Esophagus squamous epithelium (tissue), 5 donors: ENCODE results near the gene CCDC146. TPM values are rescaled to one million over a fixed set of nuclear protein-coding genes. Genes with fewer than 3 reads are reported as not detected.

Experiments used
- DNase-seq: peaks from one replicate; lab custom pipeline; 2025; lab: John Stamatoyannopoulos, UW
- H3K27ac ChIP-seq, 4 donors: fragments of 200-600 bp; sonication (generic); one replicate each; pipeline ENCODE4 v1.5.1; 2016 to 2019; ENCODE audit warnings: mild to moderate bottlenecking in 1 of 4
- H3K27me3 ChIP-seq, 4 donors: fragments of 200-600 bp; sonication (generic); 1 replicate in 3 of 4; 2 replicates in 1 of 4; pipeline versions ENCODE4 v1.5.1 to v1.6.0; 2017 to 2021; ENCODE audit warnings: antibody characterized with exemption in 1 of 4
- H3K36me3 ChIP-seq, 3 donors: fragments of 200-600 bp; sonication (generic); one replicate each; pipeline ENCODE4 v1.5.1; 2016 to 2019
- H3K4me1 ChIP-seq, 3 donors: fragments of 200-600 bp; sonication (generic); one replicate each; pipeline ENCODE4 v1.5.1; 2017 to 2019
- H3K4me3 ChIP-seq, 4 donors: fragments of 200-600 bp; sonication (generic); 1 replicate in 3 of 4; 2 replicates in 1 of 4; pipeline ENCODE4 v1.5.1; 2016 to 2019; ENCODE audit warnings: mild to moderate bottlenecking in 2 of 4, moderate library complexity in 1 of 4
- H3K9me3 ChIP-seq, 3 donors: fragments of 200-600 bp; sonication (generic); one replicate each; pipeline ENCODE4 v1.5.1; 2016 to 2019
- POLR2A ChIP-seq, 4 donors: fragments of 450-650 bp; IDR thresholded peaks; one replicate each; pipeline ENCODE4 v1.6.1; 2017; ENCODE audit warnings: antibody characterized with exemption in 4 of 4, mild to moderate bottlenecking in 4 of 4, moderate library complexity in 3 of 4
- WGBS, 2 donors: methylation state at CpG; one replicate each; pipeline ENCODE4 v1.1.5; 2018; 5-methylcytosine and 5-hydroxymethylcytosine counted together
- intact Hi-C: fragments of 100-400 bp; cut with DNase I; formaldehyde crosslinking; loops from one replicate; pipeline ENCODE4 v1.15.0; 2022
- total RNA-seq, 4 donors: library from RNA; depleted of rRNA; stranded (reverse); fragments of >200 nt; gene quantifications; one replicate each; pipeline ENCODE4 v1.1.0, GENCODE V29; 2016
- TF ChIP-seq, protein P1 (sequence below), 6 experiments: fragments of 450-650 bp in 4 of 6; fragments of 200-600 bp in 2 of 6; sonication (generic) in 2 of 6; IDR thresholded peaks; one replicate each; pipeline ENCODE4 v1.5.1; 2016 to 2019; ENCODE audit warnings: antibody characterized with exemption in 6 of 6, mild to moderate bottlenecking in 4 of 6, moderate library complexity in 4 of 6
- donor health status: DM: yes; HTN: yes; CAD: no.

The CCDC146 gene
- total RNA-seq, 4 donors from 2014 or later: 4.6 to 25.0 (median 7.6) TPM

DNA sequence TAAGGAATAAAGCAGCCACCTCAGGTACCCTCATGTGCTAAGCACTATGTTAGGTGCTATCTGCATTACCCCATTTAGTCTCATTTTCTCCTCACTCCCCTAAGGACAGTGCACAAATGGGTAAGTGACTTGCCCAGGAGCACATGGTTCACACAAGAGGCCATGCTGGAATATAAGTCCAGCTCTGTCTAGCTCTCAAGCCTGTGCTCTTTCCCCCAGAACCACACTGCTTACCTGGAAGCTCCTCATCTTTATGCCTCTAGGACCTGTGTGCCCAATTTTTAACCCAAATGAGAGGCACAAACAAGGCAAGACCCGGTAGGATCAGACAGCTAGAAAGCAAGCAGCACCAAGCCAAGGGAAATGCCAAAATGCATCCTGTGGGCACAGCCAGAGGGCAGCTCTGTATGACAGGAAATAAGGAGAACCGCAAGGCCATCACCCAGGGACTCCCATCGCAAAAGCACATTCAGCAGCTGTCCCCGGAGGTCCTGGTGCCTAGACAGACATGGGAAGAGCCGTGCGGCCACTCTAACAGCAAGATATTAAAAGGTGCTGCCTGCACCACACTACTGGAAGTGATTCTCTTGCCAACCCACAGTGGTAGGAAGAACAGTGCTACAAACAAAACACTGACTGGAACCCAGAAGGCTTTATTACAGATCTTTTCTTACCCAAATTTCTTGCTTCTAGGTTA, 205.7 kb downstream of the CCDC146 start:
- peak overlapping the region in 1 of 4 donors; percentile 3 for H3K4me3 ChIP-seq
- no peaks in the 10 kb centered on the region for H3K36me3 ChIP-seq
- 22 to 30% methylated on average over 2 to 4 of the region's 6 CpGs for WGBS, 2 donors
- no peak for DNase-seq
- peak overlapping the region; percentile 18 to 71 (median 62) for H3K27ac ChIP-seq
- peaks cover 12 to 64% (median 27%) of the 10 kb centered on the region in 3 donors for H3K4me1 ChIP-seq
- no peaks in the 10 kb centered on the region for H3K27me3 ChIP-seq
- H3K9me3 ChIP-seq: no peaks in the 10 kb centered on the region
- intact Hi-C loops: no loop called here
- TF ChIP-seq, protein P1, sequence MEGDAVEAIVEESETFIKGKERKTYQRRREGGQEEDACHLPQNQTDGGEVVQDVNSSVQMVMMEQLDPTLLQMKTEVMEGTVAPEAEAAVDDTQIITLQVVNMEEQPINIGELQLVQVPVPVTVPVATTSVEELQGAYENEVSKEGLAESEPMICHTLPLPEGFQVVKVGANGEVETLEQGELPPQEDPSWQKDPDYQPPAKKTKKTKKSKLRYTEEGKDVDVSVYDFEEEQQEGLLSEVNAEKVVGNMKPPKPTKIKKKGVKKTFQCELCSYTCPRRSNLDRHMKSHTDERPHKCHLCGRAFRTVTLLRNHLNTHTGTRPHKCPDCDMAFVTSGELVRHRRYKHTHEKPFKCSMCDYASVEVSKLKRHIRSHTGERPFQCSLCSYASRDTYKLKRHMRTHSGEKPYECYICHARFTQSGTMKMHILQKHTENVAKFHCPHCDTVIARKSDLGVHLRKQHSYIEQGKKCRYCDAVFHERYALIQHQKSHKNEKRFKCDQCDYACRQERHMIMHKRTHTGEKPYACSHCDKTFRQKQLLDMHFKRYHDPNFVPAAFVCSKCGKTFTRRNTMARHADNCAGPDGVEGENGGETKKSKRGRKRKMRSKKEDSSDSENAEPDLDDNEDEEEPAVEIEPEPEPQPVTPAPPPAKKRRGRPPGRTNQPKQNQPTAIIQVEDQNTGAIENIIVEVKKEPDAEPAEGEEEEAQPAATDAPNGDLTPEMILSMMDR (IDR thresholded peaks at IDR 0.05): no peak
- no peak for TF ChIP-seq POLR2A (IDR thresholded peaks at IDR 0.05)

DNA sequence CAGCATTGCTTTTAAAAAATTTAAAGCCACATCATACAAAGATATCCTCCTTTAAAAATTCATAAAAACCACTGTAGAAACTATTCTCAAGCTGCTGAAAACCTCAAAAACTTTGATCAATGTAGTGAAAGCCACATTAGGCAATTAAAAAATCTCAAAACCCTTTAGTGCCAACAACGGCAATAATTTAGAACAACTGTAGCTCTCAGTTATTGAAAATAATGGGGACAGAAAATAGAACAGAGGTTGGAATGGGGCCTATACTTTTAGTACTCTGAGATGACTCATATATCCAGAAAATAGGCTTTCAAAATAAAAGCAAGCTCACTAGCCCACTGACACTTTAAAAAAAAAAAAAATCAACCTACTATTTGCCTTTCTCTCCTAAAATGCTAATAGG, 206.3 kb downstream of the CCDC146 start:
- intact Hi-C loops: no loop called here
- Histone ChIP-seq H3K9me3 (no peaks in the 10 kb centered on the region), H3K27me3 (no peaks in the 10 kb centered on the region), H3K4me3 (peak overlapping the region in 1 of 4 donors; percentile 3), H3K4me1 (peaks cover 12 to 64% (median 27%) of the 10 kb centered on the region in 3 donors), H3K36me3 (no peaks in the 10 kb centered on the region), H3K27ac (peak overlapping the region; percentile 18 to 71 (median 62))
- TF ChIP-seq POLR2A (IDR thresholded peaks at IDR 0.05): no peak
- TF ChIP-seq, protein P1 (IDR thresholded peaks at IDR 0.05): no peak
- WGBS, 2 donors: 4 to 6% methylated on average over 1 of the region's 1 CpG
- DNase-seq: no peak

DNA sequence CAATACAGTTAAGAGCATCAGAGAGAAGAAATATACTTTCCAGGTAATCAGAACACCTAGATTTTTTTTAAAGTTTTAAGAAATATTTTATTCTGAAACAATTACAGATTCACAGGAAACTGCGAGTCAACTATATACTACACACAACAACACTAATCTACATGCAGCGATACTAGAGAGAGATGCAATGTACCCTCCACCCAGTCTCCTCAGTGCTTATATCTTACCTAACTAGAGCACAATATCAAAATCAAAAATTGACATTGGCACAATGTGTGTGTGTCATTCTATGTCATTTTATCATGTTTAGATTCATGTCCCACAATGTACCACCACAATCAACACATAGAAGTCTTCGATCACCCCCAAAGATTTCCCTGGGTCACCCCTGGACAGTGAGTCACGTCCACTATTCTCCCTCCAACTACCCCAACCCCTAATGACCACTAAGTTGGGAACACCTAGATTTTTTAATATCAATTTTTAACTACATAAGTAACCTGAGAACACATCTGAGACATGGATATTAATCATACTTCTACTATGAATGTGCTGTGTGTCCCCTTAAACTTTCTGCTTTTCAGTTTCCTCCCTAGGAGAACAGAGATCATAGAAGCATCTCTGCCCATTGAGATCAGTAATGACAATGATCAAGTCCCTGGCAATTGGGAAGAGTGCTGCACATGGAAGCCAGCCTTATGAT, 207.2 kb downstream of the CCDC146 start:
- H3K4me1 ChIP-seq: peaks cover 12 to 64% (median 27%) of the 10 kb centered on the region in 3 donors
- TF ChIP-seq, protein P1 (IDR thresholded peaks at IDR 0.05): no peak
- TF ChIP-seq POLR2A (IDR thresholded peaks at IDR 0.05): no peak
- DNase-seq: no peak
- no peaks in the 10 kb centered on the region for H3K36me3 ChIP-seq
- WGBS, 2 donors: 76 to 80% methylated on average over 4 of the region's 4 CpGs
- H3K4me3 ChIP-seq: no peak overlapping the region
- H3K27ac ChIP-seq: peak overlapping the region in 3 of 4 donors; percentile 53 to 73 (median 71)
- intact Hi-C loops: no loop called here
- H3K9me3 ChIP-seq: no peaks in the 10 kb centered on the region
- no peaks in the 10 kb centered on the region for H3K27me3 ChIP-seq

DNA sequence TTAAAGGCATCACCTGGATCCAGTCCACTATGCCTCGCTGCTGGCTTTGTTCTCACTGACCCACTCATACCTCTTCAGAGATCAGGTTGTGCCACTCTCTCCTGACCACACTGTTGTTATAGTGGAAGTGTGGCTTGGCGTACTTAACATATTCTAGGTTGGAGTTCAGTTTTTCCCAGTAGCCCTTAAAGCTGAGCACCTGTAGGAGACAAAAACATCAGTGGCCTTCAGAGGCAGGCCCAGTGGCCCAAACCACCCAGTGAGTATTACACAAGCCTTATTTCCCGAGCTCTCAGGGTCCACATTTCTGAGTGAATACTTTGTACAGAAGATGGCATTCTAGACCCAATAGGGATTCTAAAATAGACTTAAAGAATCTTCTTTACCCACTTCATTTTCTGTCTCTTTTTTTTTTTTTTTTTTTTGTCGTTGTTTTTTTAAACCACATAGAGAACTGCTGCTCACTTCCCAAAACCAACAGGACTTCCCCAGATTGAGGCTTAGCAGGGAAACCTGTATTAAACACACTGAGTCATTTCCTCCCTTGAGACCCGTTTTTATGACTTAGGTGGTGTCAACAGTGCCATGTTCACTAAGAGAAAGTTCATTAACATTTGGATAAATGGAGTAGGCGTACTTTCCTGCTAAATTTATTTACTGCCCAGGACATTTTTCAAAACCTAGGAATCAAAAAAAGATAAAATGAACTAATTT, 207.9 kb downstream of the CCDC146 start:
- WGBS, 2 donors: 49 to 50% methylated on average over 5 to 6 of the region's 6 CpGs
- intact Hi-C loops: no loop called here

More for the DNA sequence above, 207.9 kb downstream of the CCDC146 start:
- TF ChIP-seq, protein P1 (IDR thresholded peaks at IDR 0.05): no peak
- TF ChIP-seq POLR2A (IDR thresholded peaks at IDR 0.05): no peak
- H3K4me1 ChIP-seq: peaks cover 12 to 67% (median 27%) of the 10 kb centered on the region in 3 donors
- no peak overlapping the region for H3K4me3 ChIP-seq
- no peak for DNase-seq
- H3K36me3 ChIP-seq: no peaks in the 10 kb centered on the region
- H3K9me3 ChIP-seq: no peaks in the 10 kb centered on the region
- H3K27ac ChIP-seq: peak overlapping the region in 3 of 4 donors; percentile 53 to 73 (median 71)
- H3K27me3 ChIP-seq: no peaks in the 10 kb centered on the region
